ENCODE results near the gene CYB561A3. TPM values are rescaled to one million over a fixed set of nuclear protein-coding genes. Genes with fewer than 3 reads are reported as not detected.
A peak's percentile ranks its signal among the peaks of the same experiment; 100 is the strongest.

Gene CYB561A3
- total and polyA plus RNA-seq, 4 experiments from 2014 or later = 40.1 to 95.7 (median 45.9) TPM

DNA sequence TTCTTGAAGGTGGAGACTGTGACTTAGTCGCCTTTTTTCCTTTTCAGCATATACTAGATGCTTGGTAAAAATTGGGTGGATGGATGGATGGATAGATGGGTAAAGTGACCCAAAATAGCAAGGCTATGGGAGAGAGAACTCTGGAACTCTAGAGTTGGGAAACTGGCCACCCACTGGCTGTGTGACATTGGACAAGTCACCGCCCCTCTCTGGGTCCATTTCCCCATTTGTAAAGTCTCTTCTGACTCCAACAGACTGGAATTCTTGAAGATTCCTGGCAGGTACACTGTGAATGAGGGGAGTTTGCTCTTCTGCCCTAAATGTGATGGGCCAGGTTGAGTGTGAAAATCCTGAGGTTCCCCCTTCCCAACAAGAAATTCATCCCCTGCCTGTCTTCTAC, 20.7 kb downstream of the CYB561A3 start:
- peaks cover 7% of the 10 kb centered on the region for H3K4me1 ChIP-seq (ENCODE audit: insufficient read depth, low read length)
- Mint-ChIP-seq H3K4me1 (peaks cover 2 to 12% (median 6%) of the 10 kb centered on the region in 4 donors), H3K36me3 (peaks cover 12 to 13% of the 10 kb centered on the region in 2 donors), H3K27ac (peak overlapping the region in 2 of 7 donors; percentile 19 to 25), H3K27me3 (no peaks in the 10 kb centered on the region), H3K9me3 (no peaks in the 10 kb centered on the region), H3K4me3 (no peak overlapping the region)
- DNase-seq = no peak
- H3K27ac ChIP-seq (ENCODE audit: low read depth, low read length) = no peak overlapping the region
- CTCF ChIA-PET (ENCODE audit: partially characterized antibody) = interaction anchor here (1.2 to 10.1 kb wide), 3 partner anchors 44 to 94 kb away, joined by 5 to 442 read pairs (median 5); no protein-coding TSS in a partner anchor
- H3K27me3 ChIP-seq (ENCODE audit: insufficient read depth, low read length) = no peaks in the 10 kb centered on the region
- no peak overlapping the region for H3K4me3 ChIP-seq (ENCODE audit: low read length in 2 of 2)
- POLR2A ChIA-PET (ENCODE audit: partially characterized antibody) = interaction anchor here (1.7 kb wide), 1 partner anchor 21 kb away, joined by 7 read pairs; the partner anchor contains the start of genes CYB561A3 and TMEM138
- no peaks in the 10 kb centered on the region for H3K9me3 ChIP-seq (ENCODE audit: control insufficient read depth in 1 of 2, low read length in 2 of 2)
- peaks cover 6% of the 10 kb centered on the region for H3K36me3 ChIP-seq (ENCODE audit: insufficient read depth, low read length)
- intact Hi-C loops (cut with micrococcal nuclease) = no loop called here

DNA sequence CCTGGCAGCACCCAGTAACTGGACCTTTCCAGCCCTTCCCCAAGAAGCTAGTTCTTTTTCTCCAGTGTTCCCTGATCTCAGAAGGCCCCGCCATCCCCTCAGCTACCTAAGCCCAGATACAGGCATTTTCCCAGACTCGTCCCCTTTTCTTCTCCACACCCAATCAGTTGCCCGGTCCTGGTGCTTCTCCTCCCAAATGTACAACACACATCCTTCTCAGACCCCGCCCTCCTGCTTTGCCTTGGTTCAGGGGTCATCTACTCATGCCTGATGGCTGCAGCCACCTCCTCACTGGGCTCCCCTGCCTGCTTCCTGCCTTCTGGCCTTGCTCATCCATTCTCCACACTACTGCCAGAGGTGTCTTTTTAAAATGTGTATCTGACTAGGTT, 22.2 kb downstream of the CYB561A3 start:
- peaks cover 10% of the 10 kb centered on the region for H3K4me1 ChIP-seq (ENCODE audit: insufficient read depth, low read length)
- Mint-ChIP-seq H3K4me3 (no peak overlapping the region), H3K36me3 (peaks cover 10 to 12% of the 10 kb centered on the region in 2 donors), H3K27me3 (no peaks in the 10 kb centered on the region), H3K27ac (peak overlapping the region in 1 of 7 donors; percentile 86), H3K4me1 (peaks cover 2 to 15% (median 8%) of the 10 kb centered on the region in 4 donors), H3K9me3 (no peaks in the 10 kb centered on the region)
- ChIA-PET POLR2A (ENCODE audit: partially characterized antibody) (no interaction called here), CTCF (ENCODE audit: partially characterized antibody) (interaction anchor here (1.4 to 10.1 kb wide), 2 partner anchors 10 to 45 kb away, joined by 3 to 442 read pairs; no protein-coding TSS in a partner anchor)
- no peaks in the 10 kb centered on the region for H3K27me3 ChIP-seq (ENCODE audit: insufficient read depth, low read length)
- peaks cover 6% of the 10 kb centered on the region for H3K36me3 ChIP-seq (ENCODE audit: insufficient read depth, low read length)
- H3K9me3 ChIP-seq (ENCODE audit: control insufficient read depth in 1 of 2, low read length in 2 of 2) = no peaks in the 10 kb centered on the region
- DNase-seq = no peak
- intact Hi-C loops (cut with micrococcal nuclease) = no loop called here
- no peak overlapping the region for H3K4me3 ChIP-seq (ENCODE audit: low read length in 2 of 2)
- no peak overlapping the region for H3K27ac ChIP-seq (ENCODE audit: low read depth, low read length)

DNA sequence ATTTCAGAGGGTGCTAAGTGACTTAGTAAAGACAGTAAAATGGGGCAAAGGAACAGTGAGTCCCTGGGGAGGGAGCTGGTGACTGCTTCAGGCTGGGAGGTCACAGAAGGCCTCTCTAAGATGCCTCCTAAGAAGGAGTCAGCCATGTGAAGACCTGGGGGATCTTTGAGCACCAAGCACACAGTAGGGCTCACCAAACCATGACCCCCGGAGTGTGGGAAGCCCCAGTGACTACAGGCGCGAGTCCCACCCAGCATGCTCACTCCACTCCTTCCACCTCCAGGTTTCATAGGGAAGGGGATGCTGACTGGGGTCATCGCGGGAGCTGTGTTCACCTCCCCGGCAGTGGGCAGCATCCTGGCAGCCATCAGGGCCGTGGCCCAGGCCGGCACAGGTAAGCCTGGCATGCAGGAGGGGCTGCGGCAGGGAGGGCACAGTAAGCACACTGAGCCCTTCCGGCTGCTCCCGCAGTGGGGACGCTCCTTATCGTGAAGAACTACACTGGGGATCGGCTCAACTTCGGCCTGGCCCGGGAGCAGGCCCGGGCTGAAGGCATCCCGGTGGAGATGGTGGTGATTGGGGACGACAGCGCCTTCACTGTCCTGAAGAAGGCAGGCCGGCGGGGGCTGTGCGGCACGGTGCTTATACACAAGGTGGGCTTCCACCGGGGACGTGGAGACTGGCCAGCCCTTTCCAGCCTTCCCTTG, 22.7 kb downstream of the CYB561A3 start:
- no peak overlapping the region for H3K27ac Mint-ChIP-seq
- no peaks in the 10 kb centered on the region for H3K27me3 Mint-ChIP-seq
- Histone ChIP-seq H3K36me3 (ENCODE audit: insufficient read depth, low read length) (peaks cover 6% of the 10 kb centered on the region), H3K27me3 (ENCODE audit: insufficient read depth, low read length) (no peaks in the 10 kb centered on the region), H3K9me3 (ENCODE audit: control insufficient read depth in 1 of 2, low read length in 2 of 2) (no peaks in the 10 kb centered on the region), H3K4me3 (ENCODE audit: low read length in 2 of 2) (no peak overlapping the region), H3K4me1 (ENCODE audit: insufficient read depth, low read length) (peaks cover 11% of the 10 kb centered on the region), H3K27ac (ENCODE audit: low read depth, low read length) (no peak overlapping the region)
- H3K9me3 Mint-ChIP-seq = no peaks in the 10 kb centered on the region
- peaks cover 5 to 21% (median 11%) of the 10 kb centered on the region in 4 donors for H3K4me1 Mint-ChIP-seq
- H3K36me3 Mint-ChIP-seq = peaks cover 9 to 12% of the 10 kb centered on the region in 2 donors
- H3K4me3 Mint-ChIP-seq = no peak overlapping the region
- intact Hi-C loops (cut with micrococcal nuclease) = no loop called here
- no peak for DNase-seq
- ChIA-PET POLR2A (ENCODE audit: partially characterized antibody) (no interaction called here), CTCF (ENCODE audit: partially characterized antibody) (interaction anchor here (1.4 to 10.1 kb wide), 3 partner anchors 10 to 55 kb away, joined by 3 to 442 read pairs (median 117); partner anchors contain the start of gene TMEM216)

DNA sequence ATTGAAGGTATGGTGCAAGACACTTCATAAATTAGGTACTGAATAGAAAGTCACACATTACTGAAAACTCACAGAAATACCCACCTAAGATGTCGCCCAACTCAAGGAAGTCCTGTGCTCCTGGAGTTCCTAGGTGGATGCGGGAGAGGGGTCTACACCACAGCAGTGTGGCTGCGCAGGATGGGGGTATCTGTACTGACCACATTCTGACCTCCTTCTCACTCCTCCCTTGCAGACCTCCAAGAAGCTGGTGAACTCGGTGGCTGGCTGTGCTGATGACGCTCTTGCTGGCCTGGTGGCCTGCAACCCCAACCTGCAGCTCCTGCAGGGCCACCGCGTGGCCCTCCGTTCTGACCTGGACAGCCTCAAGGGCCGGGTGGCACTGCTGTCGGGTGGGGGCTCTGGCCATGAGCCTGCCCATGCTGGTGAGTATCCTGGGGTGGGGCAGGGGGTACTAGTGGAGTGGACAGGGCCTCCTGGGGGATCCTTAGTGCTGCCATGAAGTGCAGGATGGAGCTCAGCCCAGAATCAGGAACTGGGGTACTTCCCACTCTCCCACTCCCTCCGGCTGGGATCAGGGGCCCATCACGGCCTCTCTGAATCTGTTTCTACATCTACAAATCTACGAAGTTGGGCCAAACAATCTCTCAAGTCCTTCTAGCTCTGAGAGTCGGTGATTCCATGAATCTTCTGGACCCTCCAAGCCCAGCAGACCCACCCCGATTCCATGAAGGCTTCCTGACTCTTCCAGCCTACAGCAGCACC, 23.8 kb downstream of the CYB561A3 start:
- Histone ChIP-seq H3K36me3 (ENCODE audit: insufficient read depth, low read length) (peaks cover 6% of the 10 kb centered on the region), H3K4me1 (ENCODE audit: insufficient read depth, low read length) (peaks cover 19% of the 10 kb centered on the region), H3K27me3 (ENCODE audit: insufficient read depth, low read length) (no peaks in the 10 kb centered on the region), H3K4me3 (ENCODE audit: low read length in 2 of 2) (no peak overlapping the region), H3K27ac (ENCODE audit: low read depth, low read length) (no peak overlapping the region), H3K9me3 (ENCODE audit: control insufficient read depth in 1 of 2, low read length in 2 of 2) (no peaks in the 10 kb centered on the region)
- Mint-ChIP-seq H3K27ac (no peak overlapping the region), H3K36me3 (peaks cover 9 to 12% of the 10 kb centered on the region in 2 donors), H3K9me3 (peaks cover 0 to 4% (median 0%) of the 10 kb centered on the region in 8 donors), H3K4me3 (no peak overlapping the region), H3K27me3 (no peaks in the 10 kb centered on the region), H3K4me1 (peaks cover 11 to 31% (median 19%) of the 10 kb centered on the region in 4 donors)
- no peak for DNase-seq
- intact Hi-C loops (cut with micrococcal nuclease) = loop anchor here (2.0 kb wide), 2 partner anchors 55 to 179 kb away; partner anchors contain the start of gene TMEM216
- ChIA-PET POLR2A (ENCODE audit: partially characterized antibody) (interaction anchor here (5.9 kb wide), 1 partner anchor 48 kb away, joined by 87 read pairs; no protein-coding TSS in a partner anchor), CTCF (ENCODE audit: partially characterized antibody) (interaction anchor here (2.9 to 10.1 kb wide), 3 partner anchors 25 to 56 kb away, joined by 92 to 442 read pairs (median 117); partner anchors contain the start of genes CYB561A3, TMEM138 and TMEM216)

DNA sequence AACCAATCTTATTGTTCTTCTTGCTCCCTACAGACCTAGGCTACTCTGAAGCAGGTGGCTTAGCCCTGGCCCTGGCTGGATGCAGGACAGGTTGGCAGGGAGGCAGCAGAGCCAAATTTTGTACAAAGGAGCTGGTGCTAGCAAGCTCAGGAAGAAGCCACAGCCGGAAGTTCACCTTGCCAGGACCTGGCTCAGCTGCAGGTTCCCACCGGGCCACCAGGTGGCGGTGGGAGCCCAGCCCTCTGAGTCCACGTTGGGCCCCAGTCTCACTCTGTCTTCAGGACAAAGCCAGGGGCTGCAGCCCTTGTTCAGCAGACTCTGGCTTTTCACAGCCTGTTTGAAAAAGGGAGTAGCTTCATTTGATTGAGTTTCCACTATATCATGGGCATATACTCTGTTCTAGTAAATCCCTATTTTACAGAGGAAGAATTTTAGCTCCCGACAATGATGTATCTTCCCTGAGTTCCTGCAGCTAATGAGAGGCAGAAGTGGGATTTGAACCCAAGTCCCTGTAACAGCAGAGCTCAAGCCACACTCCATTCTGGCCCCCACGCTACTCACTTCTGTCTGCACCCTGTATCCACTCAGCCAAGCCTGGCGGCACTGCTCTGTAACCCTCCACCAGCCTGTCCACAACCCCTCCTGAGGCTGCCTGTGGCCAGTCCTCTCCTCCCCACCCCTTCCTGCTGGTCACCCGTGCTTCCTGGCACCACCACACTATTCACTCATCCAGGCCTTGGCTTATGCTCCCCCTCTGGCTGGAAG, 25.3 kb downstream of the CYB561A3 start:
- Histone ChIP-seq H3K9me3 (ENCODE audit: control insufficient read depth in 1 of 2, low read length in 2 of 2) (no peaks in the 10 kb centered on the region), H3K27me3 (ENCODE audit: insufficient read depth, low read length) (no peaks in the 10 kb centered on the region), H3K4me3 (ENCODE audit: low read length in 2 of 2) (no peak overlapping the region), H3K4me1 (ENCODE audit: insufficient read depth, low read length) (peaks cover 31% of the 10 kb centered on the region), H3K27ac (ENCODE audit: low read depth, low read length) (peak overlapping the region; percentile 44), H3K36me3 (ENCODE audit: insufficient read depth, low read length) (peaks cover 6% of the 10 kb centered on the region)
- peaks cover 22 to 46% (median 32%) of the 10 kb centered on the region in 4 donors for H3K4me1 Mint-ChIP-seq
- H3K27ac Mint-ChIP-seq = peak overlapping the region; percentile 83 to 92 (median 88)
- peaks cover 11 to 16% of the 10 kb centered on the region in 2 donors for H3K36me3 Mint-ChIP-seq
- intact Hi-C loops (cut with micrococcal nuclease) = loop anchor here (1.0 to 2.0 kb wide), 4 partner anchors 56 to 505 kb away; partner anchors contain the start of gene TMEM216
- ChIA-PET POLR2A (ENCODE audit: partially characterized antibody) (interaction anchor here (0.6 to 5.9 kb wide), 15 partner anchors 9 to 423 kb away, joined by 3 to 89 read pairs (median 4); partner anchors contain the start of genes CPSF7, CYB561A3, SDHAF2 and TMEM109), CTCF (ENCODE audit: partially characterized antibody) (interaction anchor here (0.8 to 10.1 kb wide), 35 partner anchors 8 to 504 kb away, joined by 3 to 442 read pairs (median 6); partner anchors contain the start of genes CPSF7, CYB561A3, SDHAF2 and TMEM109)
- DNase-seq = peak; percentile 78 to 86 (median 84)
- no peaks in the 10 kb centered on the region for H3K27me3 Mint-ChIP-seq
- H3K4me3 Mint-ChIP-seq = peak overlapping the region in 2 of 8 donors; percentile 39 to 57
- peaks cover 0 to 4% (median 0%) of the 10 kb centered on the region in 8 donors for H3K9me3 Mint-ChIP-seq

DNA sequence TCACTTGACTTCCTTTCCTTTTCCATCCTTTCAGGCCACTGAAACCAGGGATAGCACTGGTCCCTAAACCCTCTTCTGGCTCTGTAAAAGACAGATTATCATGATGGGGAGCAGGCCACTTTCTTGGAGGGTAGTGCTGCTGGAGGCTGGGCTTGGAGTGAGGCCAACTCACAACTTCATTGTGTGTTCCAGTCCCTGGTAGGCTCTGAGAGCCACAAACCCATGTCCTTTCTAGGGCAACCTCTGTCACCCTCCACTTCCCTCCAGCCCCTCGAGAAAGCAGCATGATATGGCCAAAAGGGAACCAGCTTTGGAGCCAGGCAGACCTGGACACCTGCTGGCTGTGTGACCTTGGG, 26.3 kb downstream of the CYB561A3 start:
- Mint-ChIP-seq H3K4me1 (peaks cover 28 to 56% (median 40%) of the 10 kb centered on the region in 4 donors), H3K4me3 (peak overlapping the region in 2 of 8 donors; percentile 5 to 35), H3K36me3 (peaks cover 11 to 12% of the 10 kb centered on the region in 2 donors), H3K27ac (peak overlapping the region in 5 of 7 donors; percentile 4 to 92 (median 57)), H3K9me3 (peaks cover 0 to 4% (median 0%) of the 10 kb centered on the region in 8 donors), H3K27me3 (no peaks in the 10 kb centered on the region)
- peaks cover 6% of the 10 kb centered on the region for H3K36me3 ChIP-seq (ENCODE audit: insufficient read depth, low read length)
- no peak for DNase-seq
- POLR2A ChIA-PET (ENCODE audit: partially characterized antibody) = interaction anchor here (1.4 to 5.9 kb wide), 7 partner anchors 26 to 100 kb away, joined by 7 to 89 read pairs (median 21); partner anchors contain the start of genes CPSF7, CYB561A3, SDHAF2 and TMEM138
- intact Hi-C loops (cut with micrococcal nuclease) = no loop called here
- no peak overlapping the region for H3K4me3 ChIP-seq (ENCODE audit: low read length in 2 of 2)
- H3K4me1 ChIP-seq (ENCODE audit: insufficient read depth, low read length) = peaks cover 39% of the 10 kb centered on the region
- H3K27me3 ChIP-seq (ENCODE audit: insufficient read depth, low read length) = no peaks in the 10 kb centered on the region
- CTCF ChIA-PET (ENCODE audit: partially characterized antibody) = interaction anchor here (1.1 to 10.1 kb wide), 19 partner anchors 8 to 503 kb away, joined by 4 to 442 read pairs (median 10); partner anchors contain the start of genes CYB561A3, TMEM109, TMEM138 and TMEM216
- H3K27ac ChIP-seq (ENCODE audit: low read depth, low read length) = peak overlapping the region; percentile 44
- no peaks in the 10 kb centered on the region for H3K9me3 ChIP-seq (ENCODE audit: control insufficient read depth in 1 of 2, low read length in 2 of 2)

Measured in CD4-positive, alpha-beta memory T cell (primary cell).